Measurements from ENCODE around the gene NR2F1-AS1. TPM values are rescaled to one million over a fixed set of nuclear protein-coding genes. Genes with fewer than 3 reads are reported as not detected.

NR2F1-AS1 gene
- total and polyA plus RNA-seq, 2 experiments from 2014 or later: 0.59 to 4.5 TPM

DNA sequence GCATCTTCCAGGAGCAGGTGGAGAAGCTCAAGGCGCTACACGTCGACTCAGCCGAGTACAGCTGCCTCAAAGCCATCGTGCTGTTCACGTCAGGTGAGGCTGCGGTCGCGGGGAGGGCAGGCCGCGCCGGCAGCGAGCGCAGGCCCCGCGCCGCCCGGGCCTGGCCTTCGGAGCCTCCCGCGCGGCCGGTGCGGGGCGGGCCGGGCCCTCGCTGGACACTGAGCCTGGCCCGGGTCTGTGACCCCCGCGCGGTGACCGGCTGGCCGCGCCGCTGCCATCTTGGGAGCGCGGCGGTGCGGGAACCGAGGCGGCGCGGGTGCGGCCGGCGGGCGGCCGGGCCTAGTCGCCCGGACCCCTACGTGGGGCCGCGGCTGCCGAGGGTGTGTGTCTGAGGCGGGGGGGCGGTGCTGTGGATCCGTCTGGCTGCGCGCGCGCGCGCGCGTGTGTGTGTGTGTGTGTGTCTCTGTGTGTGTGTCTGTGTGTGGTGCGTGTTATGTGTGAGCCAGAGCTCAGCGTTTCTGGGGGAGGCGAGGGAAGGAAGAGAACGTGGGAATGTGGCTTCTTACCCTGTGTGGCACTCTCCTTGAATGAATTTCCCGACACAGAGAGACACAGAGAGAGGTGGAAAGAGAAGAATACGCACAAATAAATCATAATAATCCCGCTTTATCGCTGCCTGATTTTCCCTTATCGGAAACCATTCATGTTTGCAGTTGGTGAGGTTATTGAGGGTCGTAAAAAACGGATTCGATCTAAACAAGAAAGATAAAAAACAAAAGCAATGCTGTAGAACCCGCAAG lies 7.5 kb upstream of the NR2F1-AS1 start:
- Mint-ChIP-seq H3K36me3 (ENCODE audit: low read depth) (no peaks in the 10 kb centered on the region; the same call in 2 of the 3 replicates), H3K27ac (no peak overlapping the region), H3K9me3 (peaks cover 4% of the 10 kb centered on the region), H3K4me1 (peaks cover 23% of the 10 kb centered on the region), H3K4me3 (peak overlapping the region; percentile 61), H3K27me3 (ENCODE audit: insufficient read depth, low read depth, poor library complexity) (peaks cover 69% of the 10 kb centered on the region)
- H3F3A ChIP-seq (replicated peaks; ENCODE audit: low read depth): peaks cover 35% of the 10 kb centered on the region
- no peak for TF ChIP-seq JUNB (IDR thresholded peaks at IDR 0.05; ENCODE audit: unreplicated experiment)
- TF ChIP-seq, protein P1, sequence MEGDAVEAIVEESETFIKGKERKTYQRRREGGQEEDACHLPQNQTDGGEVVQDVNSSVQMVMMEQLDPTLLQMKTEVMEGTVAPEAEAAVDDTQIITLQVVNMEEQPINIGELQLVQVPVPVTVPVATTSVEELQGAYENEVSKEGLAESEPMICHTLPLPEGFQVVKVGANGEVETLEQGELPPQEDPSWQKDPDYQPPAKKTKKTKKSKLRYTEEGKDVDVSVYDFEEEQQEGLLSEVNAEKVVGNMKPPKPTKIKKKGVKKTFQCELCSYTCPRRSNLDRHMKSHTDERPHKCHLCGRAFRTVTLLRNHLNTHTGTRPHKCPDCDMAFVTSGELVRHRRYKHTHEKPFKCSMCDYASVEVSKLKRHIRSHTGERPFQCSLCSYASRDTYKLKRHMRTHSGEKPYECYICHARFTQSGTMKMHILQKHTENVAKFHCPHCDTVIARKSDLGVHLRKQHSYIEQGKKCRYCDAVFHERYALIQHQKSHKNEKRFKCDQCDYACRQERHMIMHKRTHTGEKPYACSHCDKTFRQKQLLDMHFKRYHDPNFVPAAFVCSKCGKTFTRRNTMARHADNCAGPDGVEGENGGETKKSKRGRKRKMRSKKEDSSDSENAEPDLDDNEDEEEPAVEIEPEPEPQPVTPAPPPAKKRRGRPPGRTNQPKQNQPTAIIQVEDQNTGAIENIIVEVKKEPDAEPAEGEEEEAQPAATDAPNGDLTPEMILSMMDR (conservative IDR thresholded peaks at IDR 0.05; ENCODE audit: low read depth in 2 of 2): no peak
- peak; percentile 100 for TF ChIP-seq EZH2 (IDR thresholded peaks at IDR 0.05; ENCODE audit: low read depth, unreplicated experiment)
- TF ChIP-seq EZH2phosphoT487 (IDR thresholded peaks at IDR 0.05; ENCODE audit: unreplicated experiment): peak; percentile 76
- TF ChIP-seq NANOG (IDR thresholded peaks at IDR 0.05; ENCODE audit: borderline replicate concordance): no peak
- no peaks in the 10 kb centered on the region for H3K79me2 ChIP-seq (replicated peaks; ENCODE audit: insufficient read depth)
- no peaks in the 10 kb centered on the region for H3K9me2 ChIP-seq (ENCODE audit: insufficient read depth)
- H3K4me1 ChIP-seq (ENCODE audit: insufficient read depth): peaks cover 19% of the 10 kb centered on the region
- no peak for DNase-seq (ENCODE audit: low spot score)
- peak overlapping the region; percentile 74; the same call in 1 of the 2 replicates for H2AFZ ChIP-seq
- H3K4me2 ChIP-seq: peak overlapping the region; percentile 62; the same call in 1 of the 2 replicates
- peaks cover 98% of the 10 kb centered on the region for H3K27me3 ChIP-seq (ENCODE audit: insufficient read depth)
- peaks cover 56% of the 10 kb centered on the region for H4K20me1 ChIP-seq (replicated peaks; ENCODE audit: insufficient read depth)
- no peaks in the 10 kb centered on the region; the same call in 1 of the 2 replicates for H3K36me3 ChIP-seq (ENCODE audit: insufficient read depth)
- peak overlapping the region; percentile 38; the same call in 1 of the 2 replicates for H3K4me3 ChIP-seq
- peak; percentile 12 for ATAC-seq
- no peak overlapping the region for H3K27ac ChIP-seq (ENCODE audit: low read depth)

DNA sequence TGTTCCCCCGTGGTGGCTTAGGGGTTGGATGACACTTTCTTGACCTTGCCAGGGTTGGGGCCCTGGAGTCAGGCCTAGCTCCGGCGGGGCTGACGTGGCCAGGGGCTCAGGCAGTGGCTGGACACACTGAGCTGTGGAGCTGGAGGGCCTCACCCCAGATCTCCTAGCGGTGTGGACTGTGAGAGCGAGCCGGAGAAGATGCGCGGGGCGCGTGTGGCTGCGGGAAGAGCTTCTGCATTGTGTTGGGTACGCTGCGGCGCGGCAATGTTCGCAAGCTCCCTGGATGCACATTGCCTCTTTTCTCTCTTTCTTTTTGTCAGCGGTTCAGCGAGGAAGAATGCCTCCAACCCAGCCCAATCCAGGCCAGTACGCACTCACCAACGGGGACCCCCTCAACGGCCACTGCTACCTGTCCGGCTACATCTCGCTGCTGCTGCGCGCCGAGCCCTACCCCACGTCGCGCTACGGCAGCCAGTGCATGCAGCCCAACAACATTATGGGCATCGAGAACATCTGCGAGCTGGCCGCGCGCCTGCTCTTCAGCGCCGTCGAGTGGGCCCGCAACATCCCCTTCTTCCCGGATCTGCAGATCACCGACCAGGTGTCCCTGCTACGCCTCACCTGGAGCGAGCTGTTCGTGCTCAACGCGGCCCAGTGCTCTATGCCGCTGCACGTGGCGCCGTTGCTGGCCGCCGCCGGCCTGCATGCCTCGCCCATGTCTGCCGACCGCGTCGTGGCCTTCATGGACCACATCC lies 6.8 kb upstream of the NR2F1-AS1 start:
- Histone ChIP-seq H3K79me2 (replicated peaks; ENCODE audit: insufficient read depth) (no peaks in the 10 kb centered on the region), H3K4me2 (peak overlapping the region; percentile 62; the same call in 1 of the 2 replicates), H3K4me3 (peak overlapping the region; percentile 38; the same call in 1 of the 2 replicates), H3K27me3 (ENCODE audit: insufficient read depth) (peaks cover 98% of the 10 kb centered on the region), H3K27ac (ENCODE audit: low read depth) (no peak overlapping the region), H2AFZ (peak overlapping the region; percentile 74; the same call in 1 of the 2 replicates), H3K9me2 (ENCODE audit: insufficient read depth) (no peaks in the 10 kb centered on the region), H3F3A (replicated peaks; ENCODE audit: low read depth) (peaks cover 32% of the 10 kb centered on the region), H3K36me3 (ENCODE audit: insufficient read depth) (no peaks in the 10 kb centered on the region), H4K20me1 (replicated peaks; ENCODE audit: insufficient read depth) (peaks cover 53% of the 10 kb centered on the region), H3K4me1 (ENCODE audit: insufficient read depth) (peaks cover 21% of the 10 kb centered on the region)
- DNase-seq (ENCODE audit: low spot score) (peak; percentile 65), ATAC-seq (peak; percentile 31)
- Mint-ChIP-seq H3K9me3 (peaks cover 4% of the 10 kb centered on the region), H3K4me3 (peak overlapping the region; percentile 18), H3K4me1 (peaks cover 22% of the 10 kb centered on the region), H3K36me3 (ENCODE audit: low read depth) (no peaks in the 10 kb centered on the region; the same call in 2 of the 3 replicates), H3K27me3 (ENCODE audit: insufficient read depth, low read depth, poor library complexity) (peaks cover 69% of the 10 kb centered on the region), H3K27ac (no peak overlapping the region)
- no peak for TF ChIP-seq NANOG (IDR thresholded peaks at IDR 0.05; ENCODE audit: borderline replicate concordance)
- TF ChIP-seq EZH2 (IDR thresholded peaks at IDR 0.05; ENCODE audit: low read depth, unreplicated experiment): peak; percentile 86
- peak; percentile 98 for TF ChIP-seq EZH2phosphoT487 (IDR thresholded peaks at IDR 0.05; ENCODE audit: unreplicated experiment)
